Measurements from ENCODE around the gene CYB5R2. TPM values are rescaled to one million over a fixed set of nuclear protein-coding genes. Genes with fewer than 3 reads are reported as not detected.

The CYB5R2 gene
- total RNA-seq, 2 donors from 2014 or later: 5.0 to 6.0 TPM

Other genes starting within 250 kb of the CYB5R2 start
- 10 to 100 TPM; 13.2 to 35.0 TPM for gene OLFML1, start 188.0 kb downstream of the CYB5R2 start, total RNA-seq
- 10 to 100 TPM; 13.8 to 24.6 TPM for gene PPFIBP2, start 159.5 kb downstream of the CYB5R2 start, total RNA-seq
- gene OVCH2, start 33.0 kb upstream of the CYB5R2 start, total RNA-seq: not detected
- not detected for gene OR5P2, start 123.4 kb upstream of the CYB5R2 start, total RNA-seq
- not detected for gene OR5P3, start 157.3 kb upstream of the CYB5R2 start, total RNA-seq

Measured in posterior vena cava (tissue), 2 donors.